DMS79 treated with DMSO at 0.1 percent for 48 hours (cell line): ENCODE measurements around the gene PTPRG.

ENCODE experiments used
- DNase-seq: peaks from one replicate; lab custom pipeline; 2025; lab: John Stamatoyannopoulos, UW

The PTPRG gene

GRCh38 chr3:61933798-61934504 lies 372.6 kb downstream of the PTPRG start:
- no peak for DNase-seq

GRCh38 chr3:61934505-61934871 lies 373.1 kb downstream of the PTPRG start:
- DNase-seq = no peak

GRCh38 chr3:61935814-61936213 lies 374.4 kb downstream of the PTPRG start:
- no peak for DNase-seq

- DNase-seq = no peak
Measured at GRCh38 chr3:61936344-61936937, 375.1 kb downstream of the PTPRG start.

- no peak for DNase-seq
Measured at GRCh38 chr3:61937477-61937876, 376.1 kb downstream of the PTPRG start.

- DNase-seq = peak; percentile 10
Measured at GRCh38 chr3:61938878-61939549, 377.6 kb downstream of the PTPRG start.

GRCh38 chr3:61940236-61940635 lies 378.9 kb downstream of the PTPRG start:
- DNase-seq = no peak

GRCh38 chr3:61943975-61944374 lies 382.6 kb downstream of the PTPRG start:
- DNase-seq = no peak

- DNase-seq = no peak
Measured at GRCh38 chr3:61944726-61945125, 383.4 kb downstream of the PTPRG start.

- DNase-seq = no peak
Measured at GRCh38 chr3:61945657-61946056, 384.3 kb downstream of the PTPRG start.

GRCh38 chr3:61946570-61947324 lies 385.4 kb downstream of the PTPRG start:
- no peak for DNase-seq

GRCh38 chr3:61947456-61947855 lies 386.1 kb downstream of the PTPRG start:
- DNase-seq = no peak

GRCh38 chr3:61948699-61949305 lies 387.4 kb downstream of the PTPRG start:
- DNase-seq = no peak

GRCh38 chr3:61954097-61954540 lies 392.7 kb downstream of the PTPRG start:
- no peak for DNase-seq

GRCh38 chr3:61955483-61955882 lies 394.1 kb downstream of the PTPRG start:
- no peak for DNase-seq

- no peak for DNase-seq
Measured at GRCh38 chr3:61956236-61956635, 394.9 kb downstream of the PTPRG start.

GRCh38 chr3:61957259-61957658 lies 395.9 kb downstream of the PTPRG start:
- no peak for DNase-seq

- no peak for DNase-seq
Measured at GRCh38 chr3:61960976-61961375, 399.6 kb downstream of the PTPRG start.

- DNase-seq = no peak
Measured at GRCh38 chr3:61961900-61962299, 400.5 kb downstream of the PTPRG start.

- DNase-seq = no peak
Measured at GRCh38 chr3:61964566-61964965, 403.2 kb downstream of the PTPRG start.

GRCh38 chr3:61965770-61966131 lies 404.4 kb downstream of the PTPRG start:
- DNase-seq = no peak

GRCh38 chr3:61966200-61966599 lies 404.8 kb downstream of the PTPRG start:
- DNase-seq = no peak
